Fibroblast of lung (primary cell): ENCODE measurements around the gene YAF2. TPM values are rescaled to one million over a fixed set of nuclear protein-coding genes. Genes with fewer than 3 reads are reported as not detected.

Experiments used
- DNase-seq, 2 donors: peaks; one replicate each; pipeline versions ENCODE4 v3.0.0 to v3.0.0-alpha.2; 2010; ENCODE audit warnings: low read depth in 2 of 2
- H2AFZ ChIP-seq: 2 replicates; pipeline ENCODE4 v1.5.1; 2012; ENCODE audit warnings: low read length, control low read depth, inconsistent platforms
- H3K27ac ChIP-seq: 2 replicates; pipeline ENCODE4 v1.5.1; 2011; ENCODE audit warnings: low read length, control low read depth; ENCODE audit not compliant: insufficient read depth
- H3K27me3 ChIP-seq: 2 replicates; pipeline ENCODE4 v1.5.1; 2011; ENCODE audit warnings: mild to moderate bottlenecking, low read length; ENCODE audit not compliant: control insufficient read depth, insufficient read depth
- H3K36me3 ChIP-seq: 2 replicates; pipeline ENCODE4 v1.5.1; 2011; ENCODE audit warnings: low read length; ENCODE audit not compliant: control insufficient read depth, insufficient read depth
- H3K4me1 ChIP-seq: 2 replicates; pipeline ENCODE4 v1.5.1; 2011; ENCODE audit warnings: low read length; ENCODE audit not compliant: control insufficient read depth, insufficient read depth; ENCODE audit errors: extremely low read depth
- H3K4me2 ChIP-seq: 2 replicates; pipeline ENCODE4 v1.5.1; 2011; ENCODE audit warnings: low read length, control low read depth; ENCODE audit not compliant: insufficient read depth; ENCODE audit errors: extremely low read depth
- H3K4me3 ChIP-seq, 4 experiments: fragments of 200-600 bp in 1 of 4; sonication (generic) in 1 of 4; replicated peaks in 1 of 4; 2 replicates each; pipeline ENCODE4 v1.5.1; 2011 to 2016; ENCODE audit warnings: low read length in 4 of 4, low read depth in 3 of 4, mild to moderate bottlenecking in 3 of 4, control low read depth in 2 of 4, inconsistent platforms in 1 of 4, mixed read lengths in 1 of 4; ENCODE audit not compliant: insufficient read depth in 1 of 4; ENCODE audit errors: control extremely low read depth in 1 of 4
- H3K79me2 ChIP-seq: 2 replicates; pipeline ENCODE4 v1.5.1; 2012; ENCODE audit warnings: mild to moderate bottlenecking, low read length, inconsistent platforms; ENCODE audit not compliant: control insufficient read depth, insufficient read depth
- H3K9ac ChIP-seq: 2 replicates; pipeline ENCODE4 v1.5.1; 2011; ENCODE audit warnings: mild to moderate bottlenecking, low read length, control low read depth; ENCODE audit not compliant: insufficient read depth
- H3K9me3 ChIP-seq: 2 replicates; pipeline ENCODE4 v1.5.1; 2012; ENCODE audit warnings: low read depth, low read length; ENCODE audit not compliant: control insufficient read depth, insufficient read depth
- H4K20me1 ChIP-seq: 2 replicates; pipeline ENCODE4 v1.5.1; 2011; ENCODE audit warnings: low read length; ENCODE audit not compliant: control insufficient read depth, insufficient read depth; ENCODE audit errors: extremely low read depth
- EZH2 ChIP-seq: IDR thresholded peaks from 2 replicates; pipeline ENCODE4 v1.5.1; 2012; ENCODE audit warnings: low read length, control low read depth, mild to moderate bottlenecking; ENCODE audit errors: missing control alignments
- polyA plus RNA-seq, 2 donors: library from polyadenylated mRNA; depleted of rRNA in 1 of 2; stranded (reverse) in 1 of 2; unstranded in 1 of 2; fragments of >200 nt; gene quantifications; 2 replicates each; pipeline ENCODE4 v1.2.1, GENCODE V29; 2011 to 2012; ENCODE audit warnings: missing spikeins in 1 of 2
- total RNA-seq: library from RNA; depleted of rRNA; stranded (reverse); fragments of >200 nt; gene quantifications from 2 replicates; pipeline ENCODE4 v1.2.1, GENCODE V29; 2014
- TF ChIP-seq, protein P1 (sequence below), 2 donors: IDR thresholded peaks in 1 of 2; conservative IDR thresholded peaks in 1 of 2; 1 replicate in 1 of 2; 2 replicates in 1 of 2; pipeline ENCODE4 v1.5.1; 2011 to 2012; ENCODE audit warnings: low read length in 2 of 2, control low read depth in 1 of 2, inconsistent platforms in 1 of 2, low read depth in 1 of 2, mild to moderate bottlenecking in 1 of 2

Gene YAF2
- total and polyA plus RNA-seq, 2 donors (not counting 1 experiment from before 2014, with no cell fraction given), result 18.0 to 25.2 TPM

- Histone ChIP-seq H3K4me2 (no peak overlapping the region), H3K79me2 (no peaks in the 10 kb centered on the region), H2AFZ (no peak overlapping the region), H3K27me3 (no peaks in the 10 kb centered on the region), H3K4me3 (no peak overlapping the region), H3K4me1 (no peaks in the 10 kb centered on the region), H3K36me3 (no peaks in the 10 kb centered on the region), H3K9me3 (no peaks in the 10 kb centered on the region), H4K20me1 (no peaks in the 10 kb centered on the region), H3K27ac (no peak overlapping the region), H3K9ac (no peak overlapping the region)
- no peak for DNase-seq
- no peak for TF ChIP-seq EZH2
- TF ChIP-seq, protein P1, sequence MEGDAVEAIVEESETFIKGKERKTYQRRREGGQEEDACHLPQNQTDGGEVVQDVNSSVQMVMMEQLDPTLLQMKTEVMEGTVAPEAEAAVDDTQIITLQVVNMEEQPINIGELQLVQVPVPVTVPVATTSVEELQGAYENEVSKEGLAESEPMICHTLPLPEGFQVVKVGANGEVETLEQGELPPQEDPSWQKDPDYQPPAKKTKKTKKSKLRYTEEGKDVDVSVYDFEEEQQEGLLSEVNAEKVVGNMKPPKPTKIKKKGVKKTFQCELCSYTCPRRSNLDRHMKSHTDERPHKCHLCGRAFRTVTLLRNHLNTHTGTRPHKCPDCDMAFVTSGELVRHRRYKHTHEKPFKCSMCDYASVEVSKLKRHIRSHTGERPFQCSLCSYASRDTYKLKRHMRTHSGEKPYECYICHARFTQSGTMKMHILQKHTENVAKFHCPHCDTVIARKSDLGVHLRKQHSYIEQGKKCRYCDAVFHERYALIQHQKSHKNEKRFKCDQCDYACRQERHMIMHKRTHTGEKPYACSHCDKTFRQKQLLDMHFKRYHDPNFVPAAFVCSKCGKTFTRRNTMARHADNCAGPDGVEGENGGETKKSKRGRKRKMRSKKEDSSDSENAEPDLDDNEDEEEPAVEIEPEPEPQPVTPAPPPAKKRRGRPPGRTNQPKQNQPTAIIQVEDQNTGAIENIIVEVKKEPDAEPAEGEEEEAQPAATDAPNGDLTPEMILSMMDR (conservative IDR thresholded peaks at IDR 0.05 in 1 of 2, IDR thresholded peaks at IDR 0.05 in 1 of 2; ENCODE audit: low read depth in 1 of 2, low read length in 2 of 2), result no peak
Observed at GRCh38 chr12:42204362-42204761, 33.7 kb downstream of the YAF2 start.

DNA sequence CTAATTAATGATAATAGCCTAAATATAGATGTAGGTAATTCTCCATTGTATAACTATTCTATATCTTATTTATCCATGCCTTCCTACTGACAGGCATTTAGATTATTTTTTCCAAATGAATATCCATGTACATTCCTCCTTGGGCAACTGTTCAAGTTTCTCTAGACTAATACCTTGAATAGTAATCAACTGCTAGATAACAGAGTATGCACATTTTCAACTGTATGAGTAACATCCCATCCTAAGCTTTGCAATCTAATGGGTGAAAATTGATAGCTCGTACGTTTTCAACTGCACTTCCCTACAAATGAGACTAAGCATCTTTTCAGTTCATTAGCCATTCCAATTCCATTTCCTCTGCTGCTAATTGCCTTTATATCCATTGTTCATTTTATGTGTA lies 37.0 kb downstream of the YAF2 start:
- Histone ChIP-seq H3K9ac (no peak overlapping the region), H4K20me1 (no peaks in the 10 kb centered on the region), H3K36me3 (no peaks in the 10 kb centered on the region), H3K27me3 (no peaks in the 10 kb centered on the region), H3K27ac (no peak overlapping the region), H3K4me2 (no peak overlapping the region), H3K9me3 (no peaks in the 10 kb centered on the region), H2AFZ (no peak overlapping the region), H3K4me1 (no peaks in the 10 kb centered on the region), H3K79me2 (no peaks in the 10 kb centered on the region), H3K4me3 (no peak overlapping the region)
- peak in 1 of 2 donors; percentile 45 for DNase-seq
- TF ChIP-seq EZH2, result no peak
- TF ChIP-seq, protein P1 (conservative IDR thresholded peaks at IDR 0.05 in 1 of 2, IDR thresholded peaks at IDR 0.05 in 1 of 2; ENCODE audit: low read depth in 1 of 2, low read length in 2 of 2), result no peak

- Histone ChIP-seq H3K79me2 (no peaks in the 10 kb centered on the region), H3K27ac (no peak overlapping the region), H4K20me1 (no peaks in the 10 kb centered on the region), H2AFZ (no peak overlapping the region), H3K36me3 (no peaks in the 10 kb centered on the region), H3K4me2 (no peak overlapping the region), H3K9me3 (no peaks in the 10 kb centered on the region), H3K4me3 (no peak overlapping the region), H3K9ac (no peak overlapping the region), H3K4me1 (no peaks in the 10 kb centered on the region), H3K27me3 (no peaks in the 10 kb centered on the region)
- no peak for DNase-seq
- TF ChIP-seq, protein P1 (conservative IDR thresholded peaks at IDR 0.05 in 1 of 2, IDR thresholded peaks at IDR 0.05 in 1 of 2; ENCODE audit: low read depth in 1 of 2, low read length in 2 of 2), result no peak
- no peak for TF ChIP-seq EZH2
Observed at GRCh38 chr12:42199007-42199406, 39.0 kb downstream of the YAF2 start.
